Activated effector memory CD4-positive, alpha-beta T cell treated with Interleukin-2 at 50 U/mL for 16 hours (primary cell): ENCODE data around the gene LUC7L.
"Not testable (repeated sequence)": the region's sequence is repeated elsewhere in the genome, so short reads cannot be mapped to it uniquely, and the experiment has no call there.

ENCODE experiments used
- DNase-seq: peaks from one replicate; pipeline ENCODE4 v3.0.0-alpha.2; 2020

Gene LUC7L

GRCh38 chr16:164134-164823 lies 65.0 kb downstream of the LUC7L start:
- DNase-seq = not testable (repeated sequence)

GRCh38 chr16:163696-164095 lies 65.6 kb downstream of the LUC7L start:
- not testable (repeated sequence) for DNase-seq

GRCh38 chr16:163139-163538 lies 66.1 kb downstream of the LUC7L start:
- not testable (repeated sequence) for DNase-seq

GRCh38 chr16:162271-162991 lies 66.8 kb downstream of the LUC7L start:
- no peak for DNase-seq

- no peak for DNase-seq
Measured at GRCh38 chr16:160691-161190, 68.5 kb downstream of the LUC7L start.

- DNase-seq = not testable (repeated sequence)
Measured at GRCh38 chr16:160242-160641, 69.0 kb downstream of the LUC7L start.

- no peak for DNase-seq
Measured at GRCh38 chr16:159136-159849, 70.0 kb downstream of the LUC7L start.

GRCh38 chr16:155031-155398 lies 74.2 kb downstream of the LUC7L start:
- no peak for DNase-seq

- DNase-seq = no peak
Measured at GRCh38 chr16:154217-155030, 74.8 kb downstream of the LUC7L start.

- DNase-seq = not testable (repeated sequence)
Measured at GRCh38 chr16:153550-154216, 75.6 kb downstream of the LUC7L start.

GRCh38 chr16:153129-153521 lies 76.1 kb downstream of the LUC7L start:
- not testable (repeated sequence) for DNase-seq

GRCh38 chr16:152141-153128 lies 76.8 kb downstream of the LUC7L start, which contains the start of gene HBZ:
Gene HBZ, plus strand, starts transcription at chr16:152644. Its CDS starts 266 bp downstream, at chr16:152910.
- DNase-seq = no peak

GRCh38 chr16:149024-149660 lies 80.1 kb downstream of the LUC7L start:
- DNase-seq = no peak

GRCh38 chr16:146646-147045 lies 82.6 kb downstream of the LUC7L start:
- DNase-seq = no peak

GRCh38 chr16:144797-145252 lies 84.4 kb downstream of the LUC7L start:
- no peak for DNase-seq

GRCh38 chr16:143456-143855 lies 85.8 kb downstream of the LUC7L start:
- no peak for DNase-seq

- no peak for DNase-seq
Measured at GRCh38 chr16:143047-143446, 86.2 kb downstream of the LUC7L start.

- DNase-seq = no peak
Measured at GRCh38 chr16:142405-142967, 86.8 kb downstream of the LUC7L start.

GRCh38 chr16:140175-140857 lies 88.9 kb downstream of the LUC7L start:
- no peak for DNase-seq
